HG02973 (cell line): Measurements from ENCODE around the gene TMEM222.
A peak's percentile ranks its signal among the peaks of the same experiment; 100 is the strongest.
"Not testable (repeated sequence)": the region's sequence is repeated elsewhere in the genome, so short reads cannot be mapped to it uniquely, and the experiment has no call there.

Experiments
- ATAC-seq: cut with Tn5 transposase; IDR thresholded peaks from one replicate; pipeline ENCODE4 v1.9.1; 2021; ENCODE audit warnings: moderate library complexity; ENCODE audit not compliant: unreplicated experiment

The TMEM222 gene, protein sequence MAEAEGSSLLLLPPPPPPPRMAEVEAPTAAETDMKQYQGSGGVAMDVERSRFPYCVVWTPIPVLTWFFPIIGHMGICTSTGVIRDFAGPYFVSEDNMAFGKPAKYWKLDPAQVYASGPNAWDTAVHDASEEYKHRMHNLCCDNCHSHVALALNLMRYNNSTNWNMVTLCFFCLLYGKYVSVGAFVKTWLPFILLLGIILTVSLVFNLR

GRCh38 chr1:27321813-27322568 is at the start of gene TMEM222:
Gene TMEM222 (plus strand): TSS chr1:27322163. CDS start chr1:27322198, 35 bp downstream.
- peak; percentile 81 for ATAC-seq

DNA sequence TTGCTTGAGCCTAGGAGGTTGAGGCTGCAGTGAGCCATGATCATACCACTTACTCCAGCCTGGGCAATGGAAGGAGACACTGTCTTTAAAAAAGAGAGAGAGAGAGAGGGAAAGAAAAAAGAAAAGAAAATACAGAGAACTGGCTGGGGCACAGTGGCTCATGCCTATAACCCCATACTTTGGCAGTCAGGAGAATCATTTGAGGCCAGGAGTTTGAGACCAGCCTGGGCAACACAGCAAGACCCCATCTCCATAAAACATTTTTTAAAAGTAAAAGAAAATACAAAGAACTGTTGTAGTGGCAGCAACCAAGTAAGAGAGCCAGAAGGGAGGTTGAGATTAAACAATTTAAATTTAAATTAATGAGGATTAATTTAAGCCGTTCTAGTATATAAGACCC is 47.8 kb upstream of the TMEM222 start:
- no peak for ATAC-seq

GRCh38 chr1:27275696-27276095 is 46.3 kb upstream of the TMEM222 start:
- no peak for ATAC-seq

GRCh38 chr1:27284425-27285273 is 37.3 kb upstream of the TMEM222 start:
- ATAC-seq = no peak

GRCh38 chr1:27285274-27285660 is 36.7 kb upstream of the TMEM222 start:
- ATAC-seq = no peak

GRCh38 chr1:27285821-27286220 is 36.1 kb upstream of the TMEM222 start:
- ATAC-seq = not testable (repeated sequence)

GRCh38 chr1:27289125-27289524 is 32.8 kb upstream of the TMEM222 start:
- ATAC-seq = not testable (repeated sequence)

- no peak for ATAC-seq
Measured at GRCh38 chr1:27290581-27290980, 31.4 kb upstream of the TMEM222 start.

DNA sequence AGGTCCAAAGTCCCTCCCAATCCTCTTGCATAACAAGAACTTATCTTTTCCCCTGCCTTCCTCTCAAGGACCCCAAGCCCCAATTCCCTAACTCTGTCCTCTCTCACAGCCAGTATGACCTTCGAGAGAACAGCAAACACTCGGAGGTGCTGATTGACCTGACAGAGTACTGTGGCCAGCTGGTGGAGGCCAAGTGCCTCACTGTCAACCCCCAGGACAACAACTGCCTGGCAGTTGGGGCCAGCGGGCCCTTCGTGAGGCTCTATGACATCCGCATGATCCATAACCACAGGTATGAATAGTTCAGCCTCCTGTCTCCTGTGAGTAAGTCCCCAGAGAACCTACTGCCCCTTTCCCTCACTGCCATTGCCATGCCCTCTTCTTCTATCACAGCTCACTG is 29.9 kb upstream of the TMEM222 start:
- ATAC-seq = no peak

DNA sequence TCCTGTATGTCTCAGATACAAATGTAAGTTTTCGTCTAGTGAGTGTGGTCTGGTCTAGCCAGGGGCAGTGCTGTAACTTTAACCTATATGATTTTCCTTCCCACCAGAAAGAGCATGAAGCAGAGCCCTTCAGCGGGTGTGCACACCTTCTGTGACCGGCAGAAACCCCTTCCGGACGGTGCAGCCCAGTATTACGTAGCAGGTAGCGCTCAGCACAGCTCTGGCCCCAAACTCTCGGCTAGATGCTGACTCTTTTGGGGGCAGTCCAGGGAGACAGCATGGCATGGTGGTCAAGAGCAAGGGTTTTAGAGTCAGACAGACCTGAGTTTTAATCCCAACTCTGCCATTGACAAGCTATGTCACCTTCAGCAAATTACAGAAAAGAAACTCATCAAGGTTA is 28.0 kb upstream of the TMEM222 start:
- ATAC-seq = no peak

- ATAC-seq = no peak
Measured at GRCh38 chr1:27296773-27297291, 25.1 kb upstream of the TMEM222 start.

DNA sequence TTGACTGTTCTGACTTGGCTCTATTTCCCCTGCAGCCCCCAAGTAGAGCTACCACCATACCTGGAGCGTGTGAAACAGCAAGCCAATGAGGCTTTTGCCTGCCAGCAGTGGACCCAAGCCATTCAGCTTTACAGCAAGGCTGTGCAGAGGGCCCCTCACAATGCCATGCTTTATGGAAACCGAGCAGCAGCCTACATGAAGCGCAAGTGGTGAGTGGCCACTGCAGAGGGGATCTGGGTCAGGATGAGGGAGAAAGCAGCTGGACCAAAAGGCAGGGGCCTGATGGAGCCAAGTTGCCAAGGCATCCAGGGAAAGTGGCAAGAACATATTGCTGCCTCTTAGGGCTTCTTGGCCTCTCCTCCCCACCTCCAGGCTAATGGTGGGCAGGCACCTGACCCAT is 24.1 kb upstream of the TMEM222 start:
- no peak for ATAC-seq

GRCh38 chr1:27298632-27299384 is 23.2 kb upstream of the TMEM222 start:
- no peak for ATAC-seq

DNA sequence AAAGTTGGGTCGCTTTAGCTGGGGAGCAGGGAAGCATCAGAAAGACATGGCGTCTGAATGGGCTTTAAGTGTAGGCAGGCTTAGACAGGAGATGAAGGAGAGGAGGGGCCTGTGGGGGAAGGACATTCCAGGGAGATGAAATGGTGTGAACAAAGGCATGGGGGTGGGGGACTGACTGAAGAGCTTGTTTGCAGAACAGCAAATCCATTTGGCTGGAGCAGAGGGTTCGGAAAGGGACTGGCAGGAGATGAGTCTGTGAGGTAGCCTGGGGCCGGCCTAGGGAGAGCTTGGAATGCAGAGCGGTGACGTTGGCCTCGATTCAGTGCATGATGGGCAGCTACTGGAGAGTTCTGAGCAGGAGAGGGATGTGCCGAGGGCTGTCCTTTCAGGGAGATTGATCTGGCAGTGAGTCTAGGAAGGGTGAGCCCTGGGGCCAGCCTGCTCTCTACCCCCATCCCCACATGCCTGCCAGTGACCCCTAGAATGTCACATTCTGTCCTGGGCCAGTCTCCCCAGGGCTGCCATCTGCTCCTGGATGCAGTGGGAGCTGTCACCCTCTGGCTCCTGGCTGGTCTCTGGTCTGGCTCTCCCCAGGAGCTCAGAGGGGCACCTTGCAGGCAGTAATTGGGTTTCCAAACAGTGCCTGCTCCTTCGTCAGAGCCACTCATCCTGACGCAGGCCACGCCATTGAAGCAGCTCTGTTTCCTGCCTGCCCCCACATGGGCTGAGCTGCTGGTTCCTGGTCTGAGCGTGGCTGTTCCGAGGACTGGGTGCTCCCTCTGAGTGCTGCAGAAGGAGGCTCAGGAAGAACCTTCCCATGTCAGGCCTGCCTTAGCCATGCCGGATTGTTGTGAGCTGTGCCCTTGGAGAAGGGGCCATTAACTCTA is 22.3 kb upstream of the TMEM222 start:
- ATAC-seq = no peak

DNA sequence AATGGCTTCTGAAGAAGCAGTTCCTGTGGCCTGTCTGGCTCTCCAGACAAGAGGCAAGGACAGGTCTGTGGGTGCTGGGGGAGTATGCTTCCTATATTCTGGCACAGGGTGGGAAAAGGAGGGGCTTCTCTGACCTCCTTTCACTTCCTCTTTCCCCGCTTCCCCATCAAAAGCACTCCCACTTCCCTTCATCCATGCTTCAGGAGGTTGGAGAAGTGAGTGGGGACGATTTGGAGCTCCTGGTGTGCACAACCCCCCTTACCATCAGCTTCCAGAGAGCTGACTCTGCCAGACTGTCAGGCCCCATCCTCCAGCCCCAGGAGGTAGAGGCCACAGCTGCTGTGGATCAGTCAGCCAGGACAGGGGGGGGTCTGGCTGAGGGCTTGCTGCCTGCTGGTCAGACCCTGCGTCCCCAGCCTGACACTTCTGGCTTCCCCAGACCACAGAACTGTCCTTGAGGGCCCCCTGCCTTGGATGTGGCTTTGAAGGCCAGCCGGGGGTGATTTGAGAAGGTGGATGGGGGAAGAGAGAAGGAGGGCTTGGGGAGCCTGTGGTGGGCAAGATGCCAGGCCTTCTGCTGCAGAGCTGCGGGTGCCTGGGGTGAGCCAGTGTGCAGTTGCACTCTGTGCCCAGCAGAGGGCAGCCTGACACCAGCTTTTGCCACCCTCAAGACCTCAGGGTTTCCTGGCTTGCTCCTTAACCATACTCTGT is 21.5 kb upstream of the TMEM222 start:
- ATAC-seq = no peak

DNA sequence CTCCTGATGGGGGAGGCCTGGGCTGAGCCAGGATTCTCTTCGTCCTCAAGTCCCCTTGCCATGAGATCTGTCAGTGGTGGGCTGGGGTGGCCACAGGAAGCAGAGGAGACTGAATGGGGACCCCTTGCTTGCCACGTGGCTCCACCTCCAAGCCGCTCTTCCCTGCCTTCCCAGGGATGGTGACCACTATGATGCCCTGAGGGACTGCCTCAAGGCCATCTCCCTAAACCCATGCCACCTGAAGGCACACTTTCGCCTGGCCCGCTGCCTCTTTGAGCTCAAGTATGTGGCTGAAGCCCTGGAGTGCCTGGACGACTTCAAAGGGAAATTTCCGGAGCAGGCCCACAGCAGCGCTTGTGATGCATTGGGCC is 20.9 kb upstream of the TMEM222 start:
- no peak for ATAC-seq

DNA sequence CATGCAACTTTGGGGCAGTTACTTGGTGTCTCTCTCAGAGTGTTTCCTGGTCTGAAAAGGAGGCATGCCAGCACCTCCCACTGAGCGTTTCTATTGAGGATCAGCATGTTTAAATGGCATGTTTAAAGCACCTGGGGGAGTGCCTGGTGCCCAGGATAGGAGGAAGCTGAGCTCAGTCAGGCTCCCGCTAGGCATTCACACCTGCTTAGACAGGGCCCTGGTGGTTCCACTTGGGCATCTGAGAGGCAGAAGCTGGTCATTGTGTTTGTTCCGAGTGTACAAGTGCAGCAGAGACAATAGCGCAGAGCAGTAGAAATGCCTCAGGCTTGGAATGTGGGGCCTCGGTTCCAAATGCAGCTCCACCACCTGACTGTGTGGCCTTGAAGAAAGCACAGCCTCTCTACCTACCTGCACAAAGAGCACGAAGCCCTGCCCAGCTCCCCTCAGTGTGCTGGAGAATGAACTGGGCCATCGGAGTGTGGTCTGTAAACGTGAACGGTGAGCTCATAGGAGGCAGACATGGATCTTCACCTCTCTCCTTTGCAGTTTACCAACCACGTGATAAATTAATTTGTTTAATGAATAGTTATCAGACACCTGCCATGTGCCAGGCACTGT is 20.3 kb upstream of the TMEM222 start:
- ATAC-seq = no peak

DNA sequence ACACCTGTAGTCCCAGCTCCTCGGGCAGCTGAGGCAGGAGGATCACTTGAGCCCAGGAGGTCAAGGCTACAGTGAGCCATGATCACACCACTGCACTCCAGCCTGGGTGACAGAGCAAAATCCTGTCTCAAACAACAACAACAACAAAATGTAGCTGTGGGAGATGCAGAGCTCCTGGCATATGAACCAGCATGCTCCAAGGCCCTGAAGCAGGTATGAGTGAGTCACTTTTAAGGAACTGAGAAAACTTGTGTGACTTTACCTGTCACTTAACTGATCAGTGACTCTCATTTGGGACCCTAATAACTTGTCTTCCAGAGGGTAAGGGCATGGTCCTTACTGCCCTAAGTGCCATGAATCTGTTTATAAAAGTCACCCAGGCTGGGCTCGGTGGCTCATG is 19.4 kb upstream of the TMEM222 start:
- ATAC-seq = no peak

DNA sequence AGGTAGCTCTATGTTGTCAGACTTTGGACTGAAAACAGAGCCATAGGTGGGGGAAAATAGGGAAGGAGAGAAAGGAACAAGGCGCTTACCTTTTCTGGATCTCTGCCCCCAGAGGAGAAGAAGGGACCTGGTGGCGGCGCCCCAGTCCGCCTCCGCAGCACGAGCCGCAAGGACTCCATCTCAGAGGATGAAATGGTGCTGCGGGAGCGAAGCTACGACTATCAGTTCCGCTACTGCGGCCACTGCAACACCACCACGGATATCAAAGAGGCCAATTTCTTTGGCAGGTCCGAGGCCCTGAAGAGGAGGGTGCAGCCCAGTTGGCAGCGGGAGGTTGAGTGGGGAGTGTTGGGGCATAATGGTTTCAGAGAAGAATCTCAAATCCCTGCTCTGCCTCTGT is 18.5 kb upstream of the TMEM222 start:
- ATAC-seq = no peak
